Left ventricle myocardium superior (tissue), 1 donor: ENCODE results near the gene TOR3A. TPM values are rescaled to one million over a fixed set of nuclear protein-coding genes. Genes with fewer than 3 reads are reported as not detected.
"Not testable (repeated sequence)": the region's sequence is repeated elsewhere in the genome, so short reads cannot be mapped to it uniquely, and the experiment has no call there.

Experiments used
- ATAC-seq: fragments of 200-7000 bp; cut with Tn5 transposase; one replicate; pipeline ENCODE4 v1.9.1; 2020; ENCODE audit warnings: mild to moderate bottlenecking, moderate library complexity
- DNase-seq: peaks from one replicate; pipeline ENCODE4 v3.0.0-alpha.2; 2020
- intact Hi-C: fragments of 100-400 bp; cut with micrococcal nuclease; formaldehyde crosslinking; loops from one replicate; pipeline ENCODE4 v1.11.0; 2022
- total RNA-seq: library from RNA; stranded (reverse); fragmentation: NEBNext Ultra II Directional; extraction: Animal tissue kit (Norgen Biotek cat#: 25700); gene quantifications from one replicate; pipeline ENCODE4 v1.2.1, GENCODE V29; 2021
- donor health status: DM: no; HTN: yes; CAD: no; lungs with severe emphysema.

The TOR3A gene
- total RNA-seq, 1 donor from 2014 or later, result 8.7 TPM

DNA sequence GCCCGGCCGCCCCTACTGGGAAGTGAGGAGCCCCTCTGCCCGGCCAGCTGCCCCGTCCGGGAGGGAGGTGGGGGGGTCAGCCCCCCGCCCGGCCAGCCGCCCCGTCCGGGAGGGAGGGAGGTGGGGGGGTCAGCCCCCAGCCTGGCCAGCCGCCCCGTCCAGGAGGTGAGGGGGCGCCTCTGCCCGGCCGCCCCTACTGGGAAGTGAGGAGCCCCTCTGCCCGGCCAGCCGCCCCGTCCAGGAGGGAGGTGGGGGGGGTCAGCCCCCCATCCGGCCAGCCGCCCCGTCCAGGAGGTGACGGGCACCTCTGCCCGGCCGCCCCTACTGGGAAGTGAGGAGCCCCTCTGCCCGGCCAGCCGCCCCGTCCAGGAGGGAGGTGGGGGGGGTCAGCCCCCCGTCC lies 53.8 kb downstream of the TOR3A start:
- DNase-seq, ATAC-seq, intact Hi-C loops: not testable (repeated sequence)

GRCh38 chr1:179137617-179138255 lies 55.9 kb downstream of the TOR3A start:
- no peak for DNase-seq
- peak; percentile 68 for ATAC-seq
- intact Hi-C loops, result no loop called here

DNA sequence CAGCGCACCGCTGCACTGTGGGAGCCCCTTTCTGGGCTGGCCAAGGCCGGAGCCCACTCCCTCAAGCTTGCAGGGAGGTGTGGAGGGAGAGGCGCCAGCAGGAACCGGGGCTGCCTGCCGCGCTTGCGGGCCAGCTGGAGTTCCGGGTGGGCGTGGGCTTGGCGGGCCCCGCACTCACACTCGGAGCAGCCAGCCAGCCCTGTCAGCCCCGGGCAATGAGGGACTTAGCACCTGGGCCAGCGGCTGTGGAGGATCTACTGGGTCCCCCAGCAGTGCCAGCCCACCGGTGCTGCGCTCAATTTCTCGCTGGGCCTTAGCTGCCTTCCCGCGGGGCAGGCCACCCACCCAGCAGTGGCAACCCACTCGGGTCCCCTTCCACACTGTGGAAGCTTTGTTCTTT lies 56.9 kb downstream of the TOR3A start:
- intact Hi-C loops, ATAC-seq, DNase-seq: not testable (repeated sequence)

GRCh38 chr1:179141592-179142251 lies 59.9 kb downstream of the TOR3A start:
- intact Hi-C loops, result no loop called here
- DNase-seq (no peak), ATAC-seq (peak; percentile 36)

DNA sequence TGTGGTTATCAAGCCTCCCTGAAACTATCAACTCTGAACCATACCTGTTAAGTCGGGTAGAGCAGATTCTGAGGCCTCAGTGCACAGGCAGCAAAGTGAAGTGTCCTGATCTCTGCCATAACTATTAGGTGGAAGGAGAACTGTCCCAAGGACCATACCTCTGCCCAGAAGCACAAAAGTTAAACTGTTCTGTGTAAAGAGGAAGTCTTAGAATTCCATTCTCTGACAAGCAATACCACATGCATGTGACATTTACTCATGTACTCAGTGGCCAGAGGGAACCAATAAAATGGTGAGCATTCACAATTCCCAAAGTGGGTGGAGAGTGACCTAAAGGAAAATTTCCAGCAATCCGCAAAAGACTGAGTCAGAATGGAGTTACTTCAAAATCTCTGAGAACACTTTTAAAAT lies 61.0 kb downstream of the TOR3A start:
- ATAC-seq (peak; percentile 63), DNase-seq (no peak)
- intact Hi-C loops, result no loop called here

DNA sequence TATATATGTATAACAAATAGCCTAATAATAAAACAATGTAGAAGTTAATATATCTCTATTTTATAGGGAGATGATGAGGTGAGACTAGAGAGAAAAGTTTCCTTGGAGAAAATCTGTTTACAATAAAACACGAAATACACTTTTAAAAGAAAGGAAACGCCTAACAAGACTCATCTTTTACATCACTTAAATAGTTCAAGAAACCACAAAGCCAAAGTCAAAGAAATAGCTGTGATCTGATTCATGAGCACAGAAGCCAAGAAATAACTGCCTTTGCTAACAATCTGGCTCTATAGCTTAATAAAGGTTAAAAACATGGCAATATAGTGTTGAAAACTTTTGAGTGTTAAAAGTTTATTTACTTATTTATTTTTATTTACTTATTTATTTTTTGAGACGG lies 61.5 kb downstream of the TOR3A start:
- intact Hi-C loops, result no loop called here
- DNase-seq (no peak), ATAC-seq (no peak)

GRCh38 chr1:179144626-179145025 lies 62.8 kb downstream of the TOR3A start:
- DNase-seq (no peak), ATAC-seq (no peak)
- intact Hi-C loops, result no loop called here

- intact Hi-C loops, result no loop called here
- ATAC-seq (no peak), DNase-seq (no peak)
Measured at GRCh38 chr1:179145521-179145920, 63.7 kb downstream of the TOR3A start.

Other genes with a start within 250 kb of the TOR3A start
- gene ANGPTL1, start 211.0 kb upstream of the TOR3A start, total RNA-seq, result 6.6 TPM
- 54.5 TPM for gene FAM20B, start 56.2 kb upstream of the TOR3A start, total RNA-seq
- gene ABL2, start 147.6 kb downstream of the TOR3A start, total RNA-seq, result 8.4 TPM
- gene SOAT1, start 211.7 kb downstream of the TOR3A start, total RNA-seq, result 9.7 TPM